Measurements from ENCODE around the gene GMDS. TPM values are rescaled to one million over a fixed set of nuclear protein-coding genes. Genes with fewer than 3 reads are reported as not detected.

GMDS gene
- total RNA-seq, 2 donors from 2014 or later = 19.6 to 36.3 TPM

GRCh38 chr6:1821164-1821512 lies 424.3 kb downstream of the GMDS start:
- Mint-ChIP-seq H3K27ac (no peak overlapping the region), H3K36me3 (ENCODE audit: low read depth) (no peaks in the 10 kb centered on the region), H3K4me1 (peaks cover 8% of the 10 kb centered on the region), H3K4me3 (no peak overlapping the region), H3K9me3 (no peaks in the 10 kb centered on the region), H3K27me3 (no peaks in the 10 kb centered on the region)
- no peak for ATAC-seq (replicated peaks)

GRCh38 chr6:1820714-1821113 lies 424.7 kb downstream of the GMDS start:
- no peak for ATAC-seq (replicated peaks)
- H3K27me3 Mint-ChIP-seq = no peaks in the 10 kb centered on the region
- no peaks in the 10 kb centered on the region for H3K9me3 Mint-ChIP-seq
- no peaks in the 10 kb centered on the region for H3K36me3 Mint-ChIP-seq (ENCODE audit: low read depth)
- H3K4me1 Mint-ChIP-seq = peaks cover 8% of the 10 kb centered on the region
- no peak overlapping the region for H3K27ac Mint-ChIP-seq
- no peak overlapping the region for H3K4me3 Mint-ChIP-seq

- Mint-ChIP-seq H3K9me3 (no peaks in the 10 kb centered on the region), H3K4me3 (no peak overlapping the region), H3K4me1 (peaks cover 8% of the 10 kb centered on the region), H3K36me3 (ENCODE audit: low read depth) (no peaks in the 10 kb centered on the region), H3K27ac (no peak overlapping the region), H3K27me3 (no peaks in the 10 kb centered on the region)
- ATAC-seq (replicated peaks) = no peak
Measured at GRCh38 chr6:1820165-1820564, 425.2 kb downstream of the GMDS start.

- Mint-ChIP-seq H3K9me3 (no peaks in the 10 kb centered on the region), H3K4me1 (peaks cover 4% of the 10 kb centered on the region), H3K27me3 (no peaks in the 10 kb centered on the region), H3K36me3 (ENCODE audit: low read depth) (no peaks in the 10 kb centered on the region), H3K4me3 (no peak overlapping the region), H3K27ac (no peak overlapping the region)
- no peak for ATAC-seq (replicated peaks)
Measured at GRCh38 chr6:1819007-1819406, 426.4 kb downstream of the GMDS start.

- ATAC-seq (replicated peaks) = no peak
- H3K4me1 Mint-ChIP-seq = no peaks in the 10 kb centered on the region
- H3K36me3 Mint-ChIP-seq (ENCODE audit: low read depth) = no peaks in the 10 kb centered on the region
- H3K4me3 Mint-ChIP-seq = no peak overlapping the region
- no peak overlapping the region for H3K27ac Mint-ChIP-seq
- H3K9me3 Mint-ChIP-seq = no peaks in the 10 kb centered on the region
- H3K27me3 Mint-ChIP-seq = no peaks in the 10 kb centered on the region
Measured at GRCh38 chr6:1817033-1817761, 428.2 kb downstream of the GMDS start.

GRCh38 chr6:1815827-1816452 lies 429.5 kb downstream of the GMDS start:
- Mint-ChIP-seq H3K9me3 (no peaks in the 10 kb centered on the region), H3K27ac (no peak overlapping the region), H3K4me3 (no peak overlapping the region), H3K27me3 (no peaks in the 10 kb centered on the region), H3K36me3 (ENCODE audit: low read depth) (no peaks in the 10 kb centered on the region), H3K4me1 (no peaks in the 10 kb centered on the region)
- ATAC-seq (replicated peaks) = no peak

- H3K36me3 Mint-ChIP-seq (ENCODE audit: low read depth) = no peaks in the 10 kb centered on the region
- no peaks in the 10 kb centered on the region for H3K9me3 Mint-ChIP-seq
- H3K27ac Mint-ChIP-seq = no peak overlapping the region
- no peak for ATAC-seq (replicated peaks)
- H3K27me3 Mint-ChIP-seq = no peaks in the 10 kb centered on the region
- no peaks in the 10 kb centered on the region for H3K4me1 Mint-ChIP-seq
- H3K4me3 Mint-ChIP-seq = no peak overlapping the region
Measured at GRCh38 chr6:1814279-1814678, 431.1 kb downstream of the GMDS start.

GRCh38 chr6:1812487-1812886 lies 432.9 kb downstream of the GMDS start:
- H3K27ac Mint-ChIP-seq = no peak overlapping the region
- H3K27me3 Mint-ChIP-seq = no peaks in the 10 kb centered on the region
- H3K36me3 Mint-ChIP-seq (ENCODE audit: low read depth) = no peaks in the 10 kb centered on the region
- ATAC-seq (replicated peaks) = no peak
- H3K4me1 Mint-ChIP-seq = no peaks in the 10 kb centered on the region
- no peak overlapping the region for H3K4me3 Mint-ChIP-seq
- H3K9me3 Mint-ChIP-seq = no peaks in the 10 kb centered on the region

- H3K27me3 Mint-ChIP-seq = no peaks in the 10 kb centered on the region
- no peak for ATAC-seq (replicated peaks)
- no peaks in the 10 kb centered on the region for H3K9me3 Mint-ChIP-seq
- H3K4me1 Mint-ChIP-seq = no peaks in the 10 kb centered on the region
- H3K4me3 Mint-ChIP-seq = no peak overlapping the region
- H3K27ac Mint-ChIP-seq = no peak overlapping the region
- no peaks in the 10 kb centered on the region for H3K36me3 Mint-ChIP-seq (ENCODE audit: low read depth)
Measured at GRCh38 chr6:1812034-1812433, 433.4 kb downstream of the GMDS start.

- H3K9me3 Mint-ChIP-seq = no peaks in the 10 kb centered on the region
- ATAC-seq (replicated peaks) = no peak
- no peaks in the 10 kb centered on the region for H3K36me3 Mint-ChIP-seq (ENCODE audit: low read depth)
- no peak overlapping the region for H3K4me3 Mint-ChIP-seq
- H3K27ac Mint-ChIP-seq = no peak overlapping the region
- no peaks in the 10 kb centered on the region for H3K4me1 Mint-ChIP-seq
- H3K27me3 Mint-ChIP-seq = no peaks in the 10 kb centered on the region
Measured at GRCh38 chr6:1810880-1811279, 434.5 kb downstream of the GMDS start.

- H3K36me3 Mint-ChIP-seq (ENCODE audit: low read depth) = no peaks in the 10 kb centered on the region
- no peak for ATAC-seq (replicated peaks)
- H3K4me1 Mint-ChIP-seq = no peaks in the 10 kb centered on the region
- no peak overlapping the region for H3K4me3 Mint-ChIP-seq
- no peaks in the 10 kb centered on the region for H3K27me3 Mint-ChIP-seq
- H3K9me3 Mint-ChIP-seq = no peaks in the 10 kb centered on the region
- no peak overlapping the region for H3K27ac Mint-ChIP-seq
Measured at GRCh38 chr6:1809291-1809988, 436.0 kb downstream of the GMDS start.

- no peaks in the 10 kb centered on the region for H3K4me1 Mint-ChIP-seq
- H3K4me3 Mint-ChIP-seq = no peak overlapping the region
- no peaks in the 10 kb centered on the region for H3K27me3 Mint-ChIP-seq
- H3K9me3 Mint-ChIP-seq = no peaks in the 10 kb centered on the region
- no peak for ATAC-seq (replicated peaks)
- no peak overlapping the region for H3K27ac Mint-ChIP-seq
- H3K36me3 Mint-ChIP-seq (ENCODE audit: low read depth) = no peaks in the 10 kb centered on the region
Measured at GRCh38 chr6:1806935-1807334, 438.5 kb downstream of the GMDS start.

- H3K36me3 Mint-ChIP-seq (ENCODE audit: low read depth) = no peaks in the 10 kb centered on the region
- no peaks in the 10 kb centered on the region for H3K4me1 Mint-ChIP-seq
- no peaks in the 10 kb centered on the region for H3K9me3 Mint-ChIP-seq
- ATAC-seq (replicated peaks) = no peak
- no peak overlapping the region for H3K27ac Mint-ChIP-seq
- no peaks in the 10 kb centered on the region for H3K27me3 Mint-ChIP-seq
- H3K4me3 Mint-ChIP-seq = no peak overlapping the region
Measured at GRCh38 chr6:1802491-1803395, 442.7 kb downstream of the GMDS start.

GRCh38 chr6:1801401-1801800 lies 444.0 kb downstream of the GMDS start:
- Mint-ChIP-seq H3K36me3 (ENCODE audit: low read depth) (no peaks in the 10 kb centered on the region), H3K4me1 (no peaks in the 10 kb centered on the region), H3K9me3 (no peaks in the 10 kb centered on the region), H3K27me3 (no peaks in the 10 kb centered on the region), H3K27ac (no peak overlapping the region), H3K4me3 (no peak overlapping the region)
- ATAC-seq (replicated peaks) = no peak
